HG02610 (cell line): ENCODE results near the gene TLL1.

Experiments used
- ATAC-seq: cut with Tn5 transposase; IDR thresholded peaks from one replicate; pipeline ENCODE4 v1.9.1; 2021; ENCODE audit warnings: mild to moderate bottlenecking, moderate library complexity; ENCODE audit not compliant: unreplicated experiment

Gene TLL1

GRCh38 chr4:165879641-165880040 lies 6.6 kb downstream of the TLL1 start:
- no peak for ATAC-seq

DNA sequence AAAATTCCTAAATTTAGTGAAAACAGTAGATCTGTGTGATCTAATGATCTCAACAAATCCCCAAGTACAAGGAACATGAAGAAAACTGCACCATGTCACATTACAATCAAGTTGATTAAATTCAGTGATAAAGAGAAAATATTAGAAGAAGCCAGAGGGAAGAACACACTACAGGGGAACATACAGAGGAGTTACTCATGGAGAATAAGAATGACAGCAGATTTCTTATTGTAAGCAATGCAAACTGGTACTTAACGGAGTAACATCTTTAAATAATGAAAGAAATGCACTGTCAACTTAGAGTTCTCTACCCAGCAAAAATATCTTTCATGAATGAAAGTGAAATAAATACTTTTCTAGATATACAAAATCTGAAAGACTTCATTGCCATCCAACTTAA lies 21.1 kb downstream of the TLL1 start:
- ATAC-seq: no peak

- no peak for ATAC-seq
Observed at GRCh38 chr4:165905405-165906027, 32.5 kb downstream of the TLL1 start.

DNA sequence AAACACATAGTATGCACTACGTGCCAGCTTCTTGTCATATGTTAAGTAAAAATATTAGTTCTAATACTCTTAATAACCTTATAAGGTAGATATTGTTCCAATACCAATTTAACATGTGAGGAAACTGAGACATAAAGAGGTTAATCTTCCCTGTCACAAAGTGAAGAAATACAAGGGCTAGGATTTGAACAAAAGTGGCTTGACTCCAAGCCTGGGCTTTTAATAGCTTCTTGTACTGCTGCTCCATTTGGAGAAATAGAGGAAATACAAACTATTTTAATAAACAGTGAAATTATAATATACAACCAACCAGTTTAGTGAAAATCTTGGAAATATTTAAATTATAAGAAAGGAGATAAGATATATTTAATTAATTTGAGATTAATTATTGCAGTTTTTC lies 33.2 kb downstream of the TLL1 start:
- ATAC-seq: no peak

GRCh38 chr4:165909947-165910346 lies 36.9 kb downstream of the TLL1 start:
- no peak for ATAC-seq

DNA sequence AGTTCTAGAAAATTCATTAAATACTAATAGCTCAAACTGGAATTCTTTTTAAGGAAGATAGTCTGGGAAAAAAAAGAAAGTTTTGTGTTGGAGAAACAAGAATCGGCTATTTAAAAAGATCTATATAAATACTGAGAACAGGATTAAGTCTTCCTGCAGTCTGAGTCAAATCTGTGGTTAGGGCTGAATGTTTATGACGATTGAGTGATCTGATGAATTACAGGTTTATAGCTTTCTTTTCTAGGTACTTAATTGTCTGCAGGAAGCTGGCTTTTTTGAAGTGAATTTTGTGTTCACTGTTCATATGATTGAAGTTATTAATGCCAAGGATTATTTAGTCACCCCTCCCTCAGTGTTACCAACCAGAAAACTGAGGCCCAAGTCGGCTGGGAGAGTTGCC lies 42.2 kb downstream of the TLL1 start:
- no peak for ATAC-seq

DNA sequence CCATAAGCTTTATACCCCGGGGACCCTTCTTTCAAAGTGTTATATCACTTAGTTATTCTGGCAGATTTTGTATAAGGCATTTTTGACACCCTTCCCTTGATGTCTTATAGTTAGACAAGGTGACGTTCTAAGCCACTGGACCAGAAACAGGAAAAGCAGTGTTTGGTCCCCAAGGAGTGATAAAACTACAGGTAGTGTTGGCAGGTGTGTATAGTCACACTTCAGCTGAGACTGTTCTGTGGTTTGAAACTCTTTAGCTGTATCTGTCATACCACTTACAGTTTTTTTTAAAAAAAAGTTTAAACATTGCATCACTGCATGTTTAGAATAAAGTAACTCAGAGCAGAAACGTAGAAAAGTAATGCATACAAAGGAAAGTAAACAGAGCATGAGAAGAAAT lies 48.5 kb downstream of the TLL1 start:
- no peak for ATAC-seq

- ATAC-seq: no peak
Observed at GRCh38 chr4:165922747-165923146, 49.7 kb downstream of the TLL1 start.

DNA sequence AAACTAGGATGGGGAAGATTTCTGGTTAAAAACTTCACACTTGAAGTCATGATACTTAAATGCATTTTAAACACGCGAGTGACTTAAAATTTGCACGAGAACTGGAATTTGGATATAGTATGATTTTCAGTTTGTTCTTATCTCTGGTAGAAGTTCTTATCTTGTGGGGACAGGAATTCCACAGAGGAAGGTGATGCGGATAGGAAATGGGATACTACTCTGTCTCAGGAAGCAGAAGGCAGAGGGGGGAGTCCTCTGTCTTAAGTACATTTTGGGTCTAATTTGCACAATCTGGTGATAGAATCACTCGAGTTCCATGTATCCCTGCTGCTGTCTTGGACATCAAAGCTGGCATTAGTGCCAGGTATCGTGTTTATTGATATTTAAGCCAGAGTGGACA lies 53.3 kb downstream of the TLL1 start:
- ATAC-seq: no peak

- ATAC-seq: no peak
Observed at GRCh38 chr4:165927366-165927765, 54.3 kb downstream of the TLL1 start.

- ATAC-seq: no peak
Observed at GRCh38 chr4:165927815-165928214, 54.8 kb downstream of the TLL1 start.

DNA sequence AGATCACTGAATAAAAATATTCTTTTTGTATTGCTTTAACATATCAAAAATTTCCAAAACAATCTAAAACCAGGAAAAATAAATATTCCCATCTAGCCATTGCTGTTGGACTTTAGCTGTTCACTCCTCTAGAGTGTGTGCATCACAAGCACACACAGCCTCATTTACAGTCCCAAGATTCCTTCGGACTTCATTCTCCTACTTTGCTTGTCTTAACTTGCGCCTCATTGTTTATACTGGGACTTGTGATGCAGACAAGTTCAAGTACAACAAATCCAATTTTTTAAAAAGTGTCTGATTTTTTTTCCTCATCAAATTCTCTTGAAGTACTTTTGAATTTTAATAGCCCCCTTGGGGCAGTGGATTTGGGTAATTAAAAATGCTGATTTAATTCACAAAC lies 55.6 kb downstream of the TLL1 start:
- ATAC-seq: no peak

DNA sequence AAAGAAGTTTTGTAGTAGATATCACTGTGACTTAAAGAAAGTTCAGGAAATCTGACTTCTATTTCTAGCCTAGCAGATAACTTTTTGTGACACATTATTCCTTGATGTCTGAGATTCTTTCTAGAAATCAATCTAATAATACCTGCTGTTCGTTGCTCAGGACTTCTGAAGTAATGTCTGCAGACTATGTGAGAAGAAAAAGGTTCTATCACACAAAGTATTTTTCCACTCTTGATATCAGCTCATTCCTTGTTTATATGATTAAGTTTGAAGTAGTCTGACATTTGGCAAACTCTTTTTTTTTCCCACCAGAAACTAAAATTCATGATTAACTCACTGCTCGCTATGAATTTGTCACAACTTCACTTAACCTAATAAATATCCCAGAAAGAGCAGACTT lies 56.6 kb downstream of the TLL1 start:
- ATAC-seq: no peak

GRCh38 chr4:165931741-165932140 lies 58.7 kb downstream of the TLL1 start:
- ATAC-seq: no peak

GRCh38 chr4:165944900-165945299 lies 71.9 kb downstream of the TLL1 start:
- no peak for ATAC-seq

GRCh38 chr4:165945991-165946390 lies 73.0 kb downstream of the TLL1 start:
- ATAC-seq: no peak

DNA sequence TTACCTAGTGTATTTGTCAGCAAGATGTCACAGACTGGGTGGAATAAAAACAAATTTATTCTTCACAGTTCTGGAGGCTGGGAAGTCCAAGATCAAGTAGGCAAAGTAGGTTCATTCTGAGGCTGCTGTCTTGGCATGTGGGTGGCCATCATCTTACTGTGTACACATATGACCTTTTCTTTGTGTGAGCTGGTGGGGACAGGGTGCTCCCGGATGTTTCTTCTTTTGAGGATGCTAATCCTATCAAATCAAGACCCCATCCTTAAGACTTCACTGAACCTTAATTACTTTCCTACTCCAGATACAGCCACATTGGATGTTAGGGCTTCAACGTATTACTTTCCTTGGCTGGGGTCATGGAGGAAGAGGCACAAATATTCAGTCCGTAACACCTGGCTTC lies 74.0 kb downstream of the TLL1 start:
- no peak for ATAC-seq

DNA sequence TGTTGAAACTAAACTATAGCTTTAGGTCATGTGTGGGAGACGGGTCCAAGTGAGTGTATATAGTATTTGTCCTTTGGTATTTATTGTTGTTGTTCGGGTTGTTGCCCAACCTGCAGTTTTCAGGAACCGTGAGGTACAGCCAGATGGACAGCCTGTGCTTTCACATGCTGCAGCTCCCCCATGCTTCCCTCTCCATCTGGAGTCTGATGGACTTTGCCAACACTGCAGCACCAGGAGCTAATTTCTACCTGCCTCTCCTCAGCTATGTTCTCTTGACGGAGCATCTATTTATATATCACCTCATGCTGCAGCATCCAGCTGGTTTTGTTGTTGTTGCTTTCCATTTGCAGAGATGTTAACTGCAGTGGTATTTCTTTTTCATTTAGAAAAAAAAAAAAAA lies 80.1 kb downstream of the TLL1 start:
- ATAC-seq: no peak

DNA sequence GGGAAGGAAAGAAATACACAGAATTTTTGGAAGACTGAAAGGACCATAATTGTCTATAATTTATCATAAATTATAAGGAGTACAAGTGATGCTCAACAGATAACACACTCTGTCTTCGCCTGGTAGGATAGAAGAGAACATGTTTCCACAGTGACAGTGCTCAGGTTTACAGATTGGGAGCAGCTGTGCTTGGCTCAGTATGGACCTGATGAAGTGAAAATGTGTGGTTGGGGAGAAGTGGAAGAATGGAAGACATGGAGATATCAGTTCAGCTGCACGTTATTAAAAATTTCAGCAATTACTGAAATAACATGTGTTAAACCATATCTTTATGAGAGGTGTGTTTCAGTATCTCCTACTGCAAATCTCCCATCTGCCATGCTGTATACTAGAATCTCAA lies 90.6 kb downstream of the TLL1 start:
- ATAC-seq: no peak

DNA sequence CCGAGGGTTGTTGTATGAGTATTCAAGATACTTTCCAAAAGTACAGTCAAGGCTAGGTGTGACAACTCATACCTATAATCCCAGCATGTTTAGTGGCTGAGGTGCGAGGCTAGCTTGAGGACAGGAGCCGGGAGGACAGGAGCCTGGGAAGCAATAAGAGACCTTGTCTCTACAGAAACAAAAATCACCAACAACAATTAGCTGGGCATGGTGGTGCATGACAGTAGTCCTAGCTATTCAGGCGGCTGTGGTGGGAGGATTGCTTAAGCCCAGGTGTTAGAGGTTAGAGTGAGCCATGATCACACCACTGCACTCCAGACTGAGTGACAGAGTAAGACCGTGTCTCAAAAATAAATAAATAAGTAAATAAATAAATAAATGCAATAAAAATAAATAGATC lies 91.6 kb downstream of the TLL1 start:
- no peak for ATAC-seq

GRCh38 chr4:165965503-165965902 lies 92.5 kb downstream of the TLL1 start:
- ATAC-seq: no peak

DNA sequence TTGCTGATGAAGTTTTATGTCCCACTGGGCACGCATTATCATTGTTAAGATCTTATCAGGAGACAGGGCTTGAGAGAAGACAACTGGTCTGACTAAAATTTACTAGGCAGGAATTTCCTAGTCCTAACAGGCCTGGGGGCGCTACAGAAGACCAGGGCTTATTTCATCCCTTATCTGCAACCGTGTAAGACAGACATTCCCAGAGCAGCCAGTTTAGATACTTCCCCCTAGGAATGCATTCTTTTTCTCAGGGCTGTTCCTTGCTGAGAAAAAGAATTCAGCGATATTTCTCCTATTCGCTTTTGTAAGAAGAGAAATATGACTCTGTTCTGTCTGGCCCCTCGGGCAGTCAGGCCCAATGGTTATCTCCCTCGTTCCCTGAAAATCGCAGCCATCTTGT lies 93.8 kb downstream of the TLL1 start:
- no peak for ATAC-seq

GRCh38 chr4:165967486-165967885 lies 94.4 kb downstream of the TLL1 start:
- no peak for ATAC-seq
